Activated CD8-positive, alpha-beta T cell treated with anti-CD3 and anti-CD28 coated beads for 36 hours (primary cell): ENCODE measurements around the gene ARMC8. TPM values are rescaled to one million over a fixed set of nuclear protein-coding genes. Genes with fewer than 3 reads are reported as not detected.

Source experiments
- ATAC-seq: fragments of 200-7000 bp; cut with Tn5 transposase; one replicate; pipeline ENCODE4 v1.10.0; 2021; ENCODE audit warnings: mild to moderate bottlenecking, moderate library complexity
- CTCF ChIA-PET: fragments of 350-600 bp; sonication (Branson Sonifier 250); formaldehyde crosslinking; loops from one replicate; lab custom pipeline; 2021; ENCODE audit warnings: antibody characterized with exemption; lab: Charles Lee
- POLR2A ChIA-PET: fragments of 350-600 bp; sonication (Branson Sonifier 250); formaldehyde crosslinking; loops from one replicate; lab custom pipeline; 2021; ENCODE audit warnings: antibody characterized with exemption; lab: Charles Lee
- DNase-seq: peaks from one replicate; pipeline ENCODE4 v3.0.0-alpha.2; 2020
- H3K27ac Mint-ChIP-seq: one replicate; pipeline ENCODE4 v1.8.0; 2021; ENCODE audit warnings: mild to moderate bottlenecking, mixed read lengths
- H3K27me3 Mint-ChIP-seq: one replicate; pipeline ENCODE4 v1.8.0; 2021; ENCODE audit warnings: mixed read lengths
- H3K36me3 Mint-ChIP-seq: one replicate; pipeline ENCODE4 v1.8.0; 2021; ENCODE audit warnings: low read depth, mixed read lengths
- H3K4me1 Mint-ChIP-seq: one replicate; pipeline ENCODE4 v1.8.0; 2021; ENCODE audit warnings: low read depth, mixed read lengths
- H3K4me3 Mint-ChIP-seq: one replicate; pipeline ENCODE4 v1.8.0; 2021; ENCODE audit warnings: mild to moderate bottlenecking, moderate library complexity, mixed read lengths
- H3K9me3 Mint-ChIP-seq: one replicate; pipeline ENCODE4 v1.8.0; 2021; ENCODE audit warnings: mixed read lengths
- intact Hi-C: fragments of 100-400 bp; cut with micrococcal nuclease; formaldehyde crosslinking; loops from one replicate; pipeline ENCODE4 v1.10.0; 2022
- total RNA-seq, 2 experiments: library from RNA; stranded (reverse); gene quantifications; one replicate each; pipeline ENCODE4 v1.2.3, GENCODE V29; 2021
- TF ChIP-seq, protein P1 (sequence below): fragments of 200-600 bp; IDR thresholded peaks from one replicate; pipeline ENCODE4 v1.8.0; 2022; ENCODE audit warnings: antibody characterized with exemption, mild to moderate bottlenecking

Gene ARMC8
- total RNA-seq, 2 experiments from 2014 or later = 48.1 to 51.4 TPM

DNA sequence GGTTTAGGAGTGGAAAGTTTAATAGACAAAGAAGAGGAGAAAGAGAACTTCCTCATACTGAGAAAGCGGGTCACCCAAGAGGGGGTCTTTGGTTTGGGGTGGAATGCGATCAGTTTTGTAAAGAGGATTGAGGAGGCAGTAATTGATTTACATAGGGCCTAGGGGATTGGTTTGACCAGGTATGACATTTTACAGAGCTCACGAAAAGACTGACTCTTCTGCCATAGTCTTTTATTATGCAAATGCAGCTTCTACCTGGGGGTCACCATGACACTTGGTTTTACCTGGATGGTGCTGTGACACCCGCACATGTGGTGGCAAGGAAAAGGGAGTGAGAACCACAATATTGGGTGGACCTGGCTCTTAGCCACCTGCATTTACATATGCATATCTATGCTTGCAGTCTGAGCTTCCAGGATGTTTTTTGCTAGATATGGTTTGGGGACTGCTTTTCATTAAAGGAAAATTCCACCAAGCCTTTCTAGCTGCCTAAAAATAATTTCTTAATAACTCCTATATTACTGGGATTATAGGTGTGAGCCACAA lies 149.4 kb downstream of the ARMC8 start:
- CTCF ChIA-PET = interaction anchor here (0.9 to 2.2 kb wide), 3 partner anchors 10 to 22 kb away, joined by 3 to 8 read pairs (median 3); no protein-coding TSS in a partner anchor
- DNase-seq (no peak), ATAC-seq (no peak)
- Mint-ChIP-seq H3K9me3 (no peaks in the 10 kb centered on the region), H3K36me3 (no peaks in the 10 kb centered on the region), H3K27me3 (peaks cover 3% of the 10 kb centered on the region), H3K27ac (no peak overlapping the region), H3K4me3 (no peak overlapping the region), H3K4me1 (peaks cover 4% of the 10 kb centered on the region)
- intact Hi-C loops = no loop called here
- POLR2A ChIA-PET = no interaction called here
- TF ChIP-seq, protein P1, sequence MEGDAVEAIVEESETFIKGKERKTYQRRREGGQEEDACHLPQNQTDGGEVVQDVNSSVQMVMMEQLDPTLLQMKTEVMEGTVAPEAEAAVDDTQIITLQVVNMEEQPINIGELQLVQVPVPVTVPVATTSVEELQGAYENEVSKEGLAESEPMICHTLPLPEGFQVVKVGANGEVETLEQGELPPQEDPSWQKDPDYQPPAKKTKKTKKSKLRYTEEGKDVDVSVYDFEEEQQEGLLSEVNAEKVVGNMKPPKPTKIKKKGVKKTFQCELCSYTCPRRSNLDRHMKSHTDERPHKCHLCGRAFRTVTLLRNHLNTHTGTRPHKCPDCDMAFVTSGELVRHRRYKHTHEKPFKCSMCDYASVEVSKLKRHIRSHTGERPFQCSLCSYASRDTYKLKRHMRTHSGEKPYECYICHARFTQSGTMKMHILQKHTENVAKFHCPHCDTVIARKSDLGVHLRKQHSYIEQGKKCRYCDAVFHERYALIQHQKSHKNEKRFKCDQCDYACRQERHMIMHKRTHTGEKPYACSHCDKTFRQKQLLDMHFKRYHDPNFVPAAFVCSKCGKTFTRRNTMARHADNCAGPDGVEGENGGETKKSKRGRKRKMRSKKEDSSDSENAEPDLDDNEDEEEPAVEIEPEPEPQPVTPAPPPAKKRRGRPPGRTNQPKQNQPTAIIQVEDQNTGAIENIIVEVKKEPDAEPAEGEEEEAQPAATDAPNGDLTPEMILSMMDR = no peak

DNA sequence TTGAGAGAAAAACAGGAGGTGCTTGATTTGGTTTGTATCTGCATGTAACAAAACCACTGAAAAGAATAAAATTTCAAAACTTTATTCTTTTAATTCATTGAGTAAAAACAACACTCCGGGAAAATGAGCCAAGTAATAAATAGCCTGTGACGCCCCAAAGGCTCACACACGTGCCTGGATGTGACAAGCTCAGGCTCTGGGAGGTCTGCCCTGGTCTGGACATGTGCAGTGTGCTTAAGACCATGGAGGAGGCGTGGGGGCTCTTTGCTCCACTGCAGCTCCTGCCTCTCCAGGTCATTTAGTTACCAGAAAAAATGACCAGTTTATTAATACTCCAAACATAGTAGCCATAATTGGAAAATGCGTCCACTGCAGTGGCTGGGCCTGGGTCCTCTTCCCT lies 151.1 kb downstream of the ARMC8 start:
- Mint-ChIP-seq H3K9me3 (no peaks in the 10 kb centered on the region), H3K4me1 (no peaks in the 10 kb centered on the region), H3K36me3 (no peaks in the 10 kb centered on the region), H3K27me3 (peaks cover 3% of the 10 kb centered on the region), H3K27ac (no peak overlapping the region), H3K4me3 (no peak overlapping the region)
- CTCF ChIA-PET = interaction anchor here (1.3 kb wide), 1 partner anchor 9 kb away, joined by 4 read pairs; no protein-coding TSS in a partner anchor
- no peak for ATAC-seq
- intact Hi-C loops = no loop called here
- POLR2A ChIA-PET = no interaction called here
- TF ChIP-seq, protein P1 = no peak
- no peak for DNase-seq

DNA sequence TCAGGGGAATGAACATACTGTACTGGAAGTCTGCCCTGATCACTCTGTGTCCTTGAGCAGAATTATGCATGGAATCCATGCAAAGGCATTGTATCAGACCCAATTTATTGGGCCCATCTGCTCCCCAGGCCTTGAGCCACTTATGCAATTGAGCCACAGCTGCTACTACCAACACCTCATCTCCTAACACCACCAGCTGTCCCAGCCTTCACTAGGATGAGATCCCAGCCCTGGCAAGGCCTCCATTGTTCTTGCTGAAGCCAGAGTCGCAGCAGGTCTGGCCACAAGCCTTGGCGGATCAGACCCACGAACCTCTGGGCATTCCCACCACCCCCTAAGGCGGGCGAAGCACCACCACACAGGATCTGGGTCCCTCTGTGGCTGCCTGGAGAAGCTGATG lies 151.7 kb downstream of the ARMC8 start:
- H3K4me1 Mint-ChIP-seq = no peaks in the 10 kb centered on the region
- ATAC-seq (no peak), DNase-seq (no peak)
- no peak overlapping the region for H3K4me3 Mint-ChIP-seq
- peaks cover 3% of the 10 kb centered on the region for H3K27me3 Mint-ChIP-seq
- no peaks in the 10 kb centered on the region for H3K36me3 Mint-ChIP-seq
- ChIA-PET POLR2A (no interaction called here), CTCF (no interaction called here)
- TF ChIP-seq, protein P1 = no peak
- H3K27ac Mint-ChIP-seq = no peak overlapping the region
- intact Hi-C loops = no loop called here
- H3K9me3 Mint-ChIP-seq = no peaks in the 10 kb centered on the region

DNA sequence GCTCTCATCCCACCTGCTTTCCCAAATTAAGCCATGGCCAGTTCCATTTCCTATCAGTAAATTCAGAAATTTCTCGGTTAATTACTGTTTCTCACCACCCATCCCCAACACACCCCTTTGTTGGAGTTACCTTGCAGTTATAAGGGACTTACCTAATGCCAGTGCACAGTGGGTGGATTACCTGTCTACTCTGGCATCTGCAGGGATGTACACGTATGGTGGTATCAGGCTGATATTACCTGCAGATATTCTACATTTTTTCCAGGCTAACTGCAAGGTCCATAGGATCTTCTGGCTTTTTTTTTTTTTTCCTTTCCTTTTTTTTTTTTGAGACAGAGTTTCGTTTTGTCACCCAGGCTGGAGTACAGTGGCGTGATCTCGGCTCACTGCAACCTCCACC lies 153.4 kb downstream of the ARMC8 start:
- H3K27ac Mint-ChIP-seq = no peak overlapping the region
- ChIA-PET CTCF (no interaction called here), POLR2A (interaction anchor here (1.0 kb wide), 1 partner anchor 43 kb away, joined by 3 read pairs; no protein-coding TSS in a partner anchor)
- DNase-seq (no peak), ATAC-seq (no peak)
- TF ChIP-seq, protein P1 = no peak
- no peaks in the 10 kb centered on the region for H3K36me3 Mint-ChIP-seq
- no peaks in the 10 kb centered on the region for H3K9me3 Mint-ChIP-seq
- H3K27me3 Mint-ChIP-seq = peaks cover 6% of the 10 kb centered on the region
- no peak overlapping the region for H3K4me3 Mint-ChIP-seq
- intact Hi-C loops = no loop called here
- no peaks in the 10 kb centered on the region for H3K4me1 Mint-ChIP-seq

DNA sequence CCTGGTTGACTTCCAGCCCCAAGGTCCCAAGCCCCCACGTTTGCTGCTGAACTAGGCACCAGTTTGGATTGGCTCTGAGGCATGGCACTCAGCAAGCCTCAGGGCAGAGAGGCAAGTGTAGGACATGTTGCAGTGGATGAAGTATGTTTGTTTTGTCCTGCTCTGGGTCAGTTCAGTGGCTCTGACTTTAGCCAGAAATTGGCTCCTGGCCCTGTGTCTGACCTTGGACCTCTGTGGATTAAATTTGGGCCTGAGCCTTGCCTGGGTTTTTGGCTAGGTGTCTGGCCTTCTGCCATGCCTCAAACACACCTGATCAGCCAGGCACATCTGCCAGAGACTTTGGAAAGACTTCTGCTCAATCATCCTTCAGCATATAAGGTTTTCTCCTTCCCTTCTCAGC lies 157.7 kb downstream of the ARMC8 start:
- TF ChIP-seq, protein P1 = no peak
- Mint-ChIP-seq H3K27me3 (peaks cover 32% of the 10 kb centered on the region), H3K4me1 (peaks cover 4% of the 10 kb centered on the region), H3K27ac (no peak overlapping the region), H3K4me3 (no peak overlapping the region), H3K36me3 (no peaks in the 10 kb centered on the region), H3K9me3 (no peaks in the 10 kb centered on the region)
- CTCF ChIA-PET = no interaction called here
- DNase-seq (no peak), ATAC-seq (no peak)
- POLR2A ChIA-PET = no interaction called here
- intact Hi-C loops = no loop called here

Other genes starting within 250 kb of the ARMC8 start
- not detected for gene CLDN18, start 177.1 kb upstream of the ARMC8 start, total RNA-seq
- not detected for gene DZIP1L, start 71.7 kb upstream of the ARMC8 start, total RNA-seq
- not detected for gene A4GNT, start 54.9 kb upstream of the ARMC8 start, total RNA-seq
- gene DBR1, start 12.4 kb upstream of the ARMC8 start, total RNA-seq = 10 to 100 TPM; 21.2 to 22.7 TPM
- gene NME9, start 142.6 kb downstream of the ARMC8 start, total RNA-seq = under 1 TPM in 1 of 2 experiments, not detected in 1; 0.45 TPM
- gene MRAS, start 161.3 kb downstream of the ARMC8 start, total RNA-seq = under 1 TPM in 1 of 2 experiments, not detected in 1; 0.07 TPM
- under 1 TPM; 0.09 to 0.16 TPM for gene ESYT3, start 247.3 kb downstream of the ARMC8 start, total RNA-seq